ENCODE data around the gene F10. TPM values are rescaled to one million over a fixed set of nuclear protein-coding genes. Genes with fewer than 3 reads are reported as not detected.
A peak's percentile ranks its signal among the peaks of the same experiment; 100 is the strongest.
"Not testable (repeated sequence)": the region's sequence is repeated elsewhere in the genome, so short reads cannot be mapped to it uniquely, and the experiment has no call there.

Gene F10
- total RNA-seq, 2 donors from 2014 or later = 18.7 to 32.4 TPM

DNA sequence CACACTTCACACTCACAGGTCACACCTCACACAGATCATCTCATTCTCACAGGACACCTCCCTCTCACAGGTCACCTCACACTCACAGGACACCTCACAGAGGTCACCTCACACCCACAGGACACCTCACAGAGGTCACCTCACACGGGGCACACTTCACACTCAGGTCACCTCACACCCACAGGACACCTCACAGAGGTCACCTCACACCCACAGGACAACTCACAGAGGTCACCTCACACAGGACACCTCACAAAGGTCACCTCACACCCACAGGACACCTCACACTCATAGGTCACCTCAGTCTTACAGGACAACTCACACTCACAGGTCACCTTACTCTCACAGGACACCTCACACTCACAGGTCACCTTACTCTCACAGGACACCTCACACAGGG, 10.1 kb upstream of the F10 start:
- not testable (repeated sequence) for H3K4me1 ChIP-seq (ENCODE audit: control insufficient read depth, insufficient read depth, low read length); H3K4me3 ChIP-seq (ENCODE audit: low read length); H3K27ac ChIP-seq (ENCODE audit: low read depth, low read length); H3K9me3 ChIP-seq (ENCODE audit: control insufficient read depth, low read length); H3K9me3 Mint-ChIP-seq; H3K9ac ChIP-seq (ENCODE audit: extremely low read depth, low read length, poor library complexity, severe bottlenecking); H3K4me3 Mint-ChIP-seq; H3K4me1 Mint-ChIP-seq; H3K27ac Mint-ChIP-seq; H3K36me3 ChIP-seq (ENCODE audit: control insufficient read depth, insufficient read depth, low read length)
- peaks cover 12% of the 10 kb centered on the region for H3K36me3 Mint-ChIP-seq (ENCODE audit: low read depth)
- peak; percentile 7 for DNase-seq
- H3K27me3 ChIP-seq (ENCODE audit: control insufficient read depth, insufficient read depth, low read length, poor library complexity, severe bottlenecking) = peaks cover 45% of the 10 kb centered on the region
- WGBS, 2 experiments (ENCODE audit: insufficient coverage in 1 of 2, insufficient read length in 1 of 2) = 82% methylated on average over 1 of the region's 1 CpG; no CpG with 5 or more reads in 1 of the 2 experiments
- peaks cover 31% of the 10 kb centered on the region for H3K27me3 Mint-ChIP-seq (ENCODE audit: insufficient read depth)

DNA sequence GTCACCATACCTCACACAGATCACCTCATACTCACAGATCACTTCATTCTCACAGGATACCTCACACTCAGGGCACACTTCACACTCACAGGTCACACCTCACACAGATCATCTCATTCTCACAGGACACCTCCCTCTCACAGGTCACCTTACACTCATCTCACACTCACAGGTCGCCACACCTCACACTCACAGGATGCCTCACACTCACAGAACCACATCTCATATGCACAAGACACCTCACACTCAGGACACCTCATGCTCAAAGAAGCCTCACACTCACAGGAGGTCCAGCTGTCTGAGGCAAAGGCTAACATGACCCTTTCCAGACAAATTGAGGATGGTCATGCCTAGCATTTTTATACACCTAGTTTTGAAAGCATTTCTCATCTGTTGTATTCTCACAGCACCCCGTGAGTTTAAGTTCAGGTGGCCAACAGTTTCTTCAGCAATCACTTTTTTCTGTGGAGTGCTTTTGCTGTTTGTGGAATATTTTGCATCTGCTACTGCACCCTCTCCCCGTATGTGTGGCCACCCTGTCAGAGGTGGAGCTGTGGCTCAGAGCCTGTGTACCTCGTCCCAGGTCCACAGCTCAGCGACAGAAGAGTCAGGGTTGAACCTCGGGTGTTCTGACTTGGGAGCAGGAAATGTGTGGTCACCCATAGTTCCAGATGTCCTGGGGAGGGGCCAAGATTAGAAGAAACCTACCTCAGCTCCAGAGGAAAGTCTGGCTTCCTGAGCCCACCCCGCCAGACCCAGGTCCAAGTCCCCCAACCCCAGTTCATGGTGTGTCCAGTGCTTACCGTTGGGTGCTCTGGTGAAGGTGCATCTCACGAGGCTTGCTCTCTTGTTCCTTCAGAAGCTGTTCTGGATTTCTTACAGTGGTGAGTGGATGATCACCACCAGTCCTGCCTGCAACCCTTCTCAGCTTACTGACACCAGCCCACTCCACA, 9.4 kb upstream of the F10 start:
- Mint-ChIP-seq H3K27me3 (ENCODE audit: insufficient read depth) (peaks cover 31% of the 10 kb centered on the region), H3K27ac (no peak overlapping the region), H3K4me3 (no peak overlapping the region), H3K9me3 (peaks cover 8% of the 10 kb centered on the region), H3K36me3 (ENCODE audit: low read depth) (peaks cover 12% of the 10 kb centered on the region), H3K4me1 (peaks cover 2% of the 10 kb centered on the region)
- no peak overlapping the region for H3K4me3 ChIP-seq (ENCODE audit: low read length)
- no peak overlapping the region for H3K27ac ChIP-seq (ENCODE audit: low read depth, low read length)
- TF ChIP-seq, protein P1, sequence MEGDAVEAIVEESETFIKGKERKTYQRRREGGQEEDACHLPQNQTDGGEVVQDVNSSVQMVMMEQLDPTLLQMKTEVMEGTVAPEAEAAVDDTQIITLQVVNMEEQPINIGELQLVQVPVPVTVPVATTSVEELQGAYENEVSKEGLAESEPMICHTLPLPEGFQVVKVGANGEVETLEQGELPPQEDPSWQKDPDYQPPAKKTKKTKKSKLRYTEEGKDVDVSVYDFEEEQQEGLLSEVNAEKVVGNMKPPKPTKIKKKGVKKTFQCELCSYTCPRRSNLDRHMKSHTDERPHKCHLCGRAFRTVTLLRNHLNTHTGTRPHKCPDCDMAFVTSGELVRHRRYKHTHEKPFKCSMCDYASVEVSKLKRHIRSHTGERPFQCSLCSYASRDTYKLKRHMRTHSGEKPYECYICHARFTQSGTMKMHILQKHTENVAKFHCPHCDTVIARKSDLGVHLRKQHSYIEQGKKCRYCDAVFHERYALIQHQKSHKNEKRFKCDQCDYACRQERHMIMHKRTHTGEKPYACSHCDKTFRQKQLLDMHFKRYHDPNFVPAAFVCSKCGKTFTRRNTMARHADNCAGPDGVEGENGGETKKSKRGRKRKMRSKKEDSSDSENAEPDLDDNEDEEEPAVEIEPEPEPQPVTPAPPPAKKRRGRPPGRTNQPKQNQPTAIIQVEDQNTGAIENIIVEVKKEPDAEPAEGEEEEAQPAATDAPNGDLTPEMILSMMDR (conservative IDR thresholded peaks at IDR 0.05) = no peak
- 83 to 89% methylated on average over 8 to 9 of the region's 9 CpGs for WGBS, 2 experiments (ENCODE audit: insufficient coverage in 1 of 2, insufficient read length in 1 of 2)
- H3K9me3 ChIP-seq (ENCODE audit: control insufficient read depth, low read length) = no peaks in the 10 kb centered on the region
- no peak overlapping the region for H3K9ac ChIP-seq (ENCODE audit: extremely low read depth, low read length, poor library complexity, severe bottlenecking)
- H3K27me3 ChIP-seq (ENCODE audit: control insufficient read depth, insufficient read depth, low read length, poor library complexity, severe bottlenecking) = peaks cover 45% of the 10 kb centered on the region
- peak; percentile 26 for DNase-seq
- H3K4me1 ChIP-seq (ENCODE audit: control insufficient read depth, insufficient read depth, low read length) = no peaks in the 10 kb centered on the region
- H3K36me3 ChIP-seq (ENCODE audit: control insufficient read depth, insufficient read depth, low read length) = no peaks in the 10 kb centered on the region

DNA sequence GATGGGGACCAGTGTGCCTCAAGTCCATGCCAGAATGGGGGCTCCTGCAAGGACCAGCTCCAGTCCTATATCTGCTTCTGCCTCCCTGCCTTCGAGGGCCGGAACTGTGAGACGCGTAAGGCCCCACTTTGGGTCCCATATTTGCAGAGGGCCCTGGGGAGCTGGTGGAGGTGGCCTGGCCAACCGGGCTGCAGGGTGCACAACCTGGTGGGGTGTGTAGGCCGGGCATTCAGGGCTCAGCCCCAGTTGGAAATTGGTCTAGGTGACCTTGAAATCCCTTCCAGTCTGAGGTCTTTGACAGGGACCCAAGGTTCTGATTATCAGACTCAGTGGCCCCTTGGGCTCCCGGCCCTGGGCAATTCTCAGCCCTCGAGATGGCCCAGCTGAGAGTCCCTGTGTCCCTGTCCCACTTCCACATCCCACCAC, 8.7 kb upstream of the F10 start:
- peaks cover 31% of the 10 kb centered on the region for H3K27me3 Mint-ChIP-seq (ENCODE audit: insufficient read depth)
- H3K4me3 ChIP-seq (ENCODE audit: low read length) = no peak overlapping the region
- TF ChIP-seq, protein P1 (conservative IDR thresholded peaks at IDR 0.05) = no peak
- peaks cover 2% of the 10 kb centered on the region for H3K4me1 Mint-ChIP-seq
- H3K4me1 ChIP-seq (ENCODE audit: control insufficient read depth, insufficient read depth, low read length) = no peaks in the 10 kb centered on the region
- H3K36me3 ChIP-seq (ENCODE audit: control insufficient read depth, insufficient read depth, low read length) = no peaks in the 10 kb centered on the region
- 92% methylated on average over 8 of the region's 8 CpGs; no CpG with 5 or more reads in 1 of the 2 experiments for WGBS, 2 experiments (ENCODE audit: insufficient coverage in 1 of 2, insufficient read length in 1 of 2)
- peaks cover 12% of the 10 kb centered on the region for H3K36me3 Mint-ChIP-seq (ENCODE audit: low read depth)
- no peaks in the 10 kb centered on the region for H3K9me3 ChIP-seq (ENCODE audit: control insufficient read depth, low read length)
- H3K27ac Mint-ChIP-seq = no peak overlapping the region
- peaks cover 8% of the 10 kb centered on the region for H3K9me3 Mint-ChIP-seq
- no peak overlapping the region for H3K27ac ChIP-seq (ENCODE audit: low read depth, low read length)
- DNase-seq = peak; percentile 18
- no peak overlapping the region for H3K4me3 Mint-ChIP-seq
- no peak overlapping the region for H3K9ac ChIP-seq (ENCODE audit: extremely low read depth, low read length, poor library complexity, severe bottlenecking)
- peaks cover 45% of the 10 kb centered on the region for H3K27me3 ChIP-seq (ENCODE audit: control insufficient read depth, insufficient read depth, low read length, poor library complexity, severe bottlenecking)
